ENCODE results near the gene NFIL3. TPM values are rescaled to one million over a fixed set of nuclear protein-coding genes. Genes with fewer than 3 reads are reported as not detected.

The NFIL3 gene
- total and polyA plus RNA-seq, 2 donors (not counting 1 experiment from before 2014, with no cell fraction given) = 2.7 to 14.3 TPM

DNA sequence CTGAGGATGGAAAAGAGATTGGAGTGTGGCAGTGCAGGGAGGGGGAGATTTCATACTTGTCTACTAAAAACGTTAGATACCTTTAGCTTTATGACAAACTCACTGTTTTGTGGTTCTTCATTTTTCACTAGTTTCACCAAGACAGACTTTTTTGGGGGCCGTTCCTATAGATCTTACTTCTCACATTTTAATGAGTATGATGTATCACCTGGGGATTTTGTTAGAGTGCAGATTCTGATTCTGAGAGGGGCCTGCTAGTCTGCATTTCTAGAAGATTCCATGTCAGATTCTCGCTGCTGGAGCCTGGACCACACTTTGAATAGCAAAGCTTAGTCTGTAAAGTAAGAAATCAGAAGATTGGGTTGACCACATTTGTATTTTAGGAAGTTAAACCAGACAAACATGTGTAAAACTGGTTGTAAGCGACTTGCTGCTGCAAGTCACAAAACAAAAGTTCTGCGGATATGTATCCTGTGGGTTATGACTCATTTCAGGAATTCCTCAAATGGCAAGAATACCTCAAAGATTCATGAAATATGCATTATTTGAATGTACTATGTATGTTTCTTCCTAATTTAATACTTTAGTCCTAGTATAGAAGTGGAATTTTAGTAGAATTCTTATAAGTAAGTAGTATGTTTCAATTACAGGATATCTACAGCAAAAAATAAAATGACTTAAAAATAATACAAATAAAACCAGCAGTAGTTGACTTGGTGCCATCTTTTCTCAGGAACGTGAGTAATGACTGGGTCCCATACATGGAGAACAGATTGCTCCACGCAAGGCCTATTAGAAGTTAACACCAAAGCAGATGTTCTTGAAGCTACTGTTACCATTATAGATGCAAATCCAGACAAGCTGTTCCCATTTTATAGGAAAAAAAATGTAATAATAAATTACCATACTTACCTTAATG, 27.8 kb downstream of the NFIL3 start:
- H3K4me2 ChIP-seq (replicated peaks; ENCODE audit: low read depth, low read length, poor library complexity, severe bottlenecking) = no peak overlapping the region
- H3K9ac ChIP-seq (ENCODE audit: low read length) = no peak overlapping the region
- no peaks in the 10 kb centered on the region for H4K20me1 ChIP-seq (ENCODE audit: control insufficient read depth, insufficient read depth, low read length, poor library complexity, severe bottlenecking)
- POLR2A ChIA-PET = no interaction called here
- no peak for ATAC-seq (ENCODE audit: low read depth)
- no peaks in the 10 kb centered on the region for H3K27me3 Mint-ChIP-seq
- CTCF ChIA-PET = interaction anchor here (0.7 kb wide), 1 partner anchor 221 kb away, joined by 3 read pairs; no protein-coding TSS in a partner anchor
- peaks cover 6% of the 10 kb centered on the region for H3K4me1 Mint-ChIP-seq
- H2AFZ ChIP-seq (ENCODE audit: insufficient read depth, low read depth, low read length, poor library complexity, severe bottlenecking) = peak overlapping the region; percentile 21
- no peak overlapping the region for H3K27ac Mint-ChIP-seq
- no peaks in the 10 kb centered on the region for H3K79me2 ChIP-seq (ENCODE audit: control insufficient read depth, insufficient read depth, low read length)
- DNase-seq = no peak
- no peaks in the 10 kb centered on the region for H3K4me1 ChIP-seq (ENCODE audit: control insufficient read depth in 2 of 2, insufficient read depth in 2 of 2, low read length in 2 of 2)
- H3K27me3 ChIP-seq (replicated peaks in 1 of 4; ENCODE audit: control extremely low read depth in 1 of 4, control insufficient read depth in 3 of 4, insufficient read depth in 4 of 4, low read length in 3 of 4) = no peaks in the 10 kb centered on the region
- intact Hi-C loops (cut with micrococcal nuclease) = no loop called here
- no peak overlapping the region for H3K4me3 Mint-ChIP-seq
- no peak overlapping the region for H3K27ac ChIP-seq (ENCODE audit: low read length in 2 of 2)
- no peak overlapping the region for H3K4me3 ChIP-seq (ENCODE audit: control extremely low read depth in 1 of 5, extremely low read depth in 1 of 5, insufficient read depth in 1 of 5, low read depth in 2 of 5, low read length in 4 of 5)
- H3K9me3 Mint-ChIP-seq (ENCODE audit: insufficient read depth) = no peaks in the 10 kb centered on the region
- H3K9me3 ChIP-seq (ENCODE audit: control extremely low read depth in 1 of 3, control insufficient read depth in 2 of 3, insufficient read depth in 1 of 3, low read length in 2 of 3) = no peaks in the 10 kb centered on the region
- TF ChIP-seq EZH2 (IDR thresholded peaks at IDR 0.05; ENCODE audit: borderline replicate concordance, insufficient read depth, low read depth, low read length, poor library complexity, severe bottlenecking) = no peak
- no peak for TF ChIP-seq CTCF (IDR thresholded peaks at IDR 0.05)
- 43% methylated on average over 1 of the region's 7 CpGs for WGBS (ENCODE audit: insufficient coverage)
- H3K36me3 ChIP-seq (replicated peaks in 1 of 2; ENCODE audit: control extremely low read depth in 1 of 2, control insufficient read depth in 1 of 2, extremely low read depth in 1 of 2, insufficient read depth in 2 of 2, low read length in 1 of 2) = no peaks in the 10 kb centered on the region

DNA sequence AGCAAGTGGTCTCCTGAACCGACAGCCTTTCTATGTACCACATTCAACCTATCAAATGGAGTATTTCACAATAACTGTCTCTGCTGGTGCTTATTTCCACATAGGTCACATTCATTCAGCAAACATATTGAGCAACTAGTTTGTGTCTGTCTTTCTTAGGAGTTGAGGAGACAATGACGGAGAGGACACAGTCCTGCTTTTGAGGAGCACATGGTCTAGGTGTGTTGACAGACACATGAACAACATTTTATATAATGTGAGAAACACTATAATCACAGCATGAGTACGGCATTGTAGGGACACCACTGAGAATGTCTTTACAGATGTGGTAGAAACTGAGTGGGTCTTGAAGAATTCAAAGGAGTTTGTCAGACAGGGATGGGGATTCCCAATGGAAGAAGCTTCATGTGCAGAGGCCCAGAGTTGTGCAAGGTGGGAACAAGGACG, 28.5 kb downstream of the NFIL3 start:
- DNase-seq = no peak
- Mint-ChIP-seq H3K27me3 (no peaks in the 10 kb centered on the region), H3K4me1 (peaks cover 6% of the 10 kb centered on the region), H3K27ac (no peak overlapping the region), H3K4me3 (no peak overlapping the region), H3K9me3 (ENCODE audit: insufficient read depth) (no peaks in the 10 kb centered on the region)
- Histone ChIP-seq H3K27ac (ENCODE audit: low read length in 2 of 2) (no peak overlapping the region), H3K9me3 (ENCODE audit: control extremely low read depth in 1 of 3, control insufficient read depth in 2 of 3, insufficient read depth in 1 of 3, low read length in 2 of 3) (no peaks in the 10 kb centered on the region), H2AFZ (ENCODE audit: insufficient read depth, low read depth, low read length, poor library complexity, severe bottlenecking) (no peak overlapping the region), H3K9ac (ENCODE audit: low read length) (no peak overlapping the region), H3K4me1 (ENCODE audit: control insufficient read depth in 2 of 2, insufficient read depth in 2 of 2, low read length in 2 of 2) (no peaks in the 10 kb centered on the region), H3K4me2 (replicated peaks; ENCODE audit: low read depth, low read length, poor library complexity, severe bottlenecking) (no peak overlapping the region), H3K4me3 (ENCODE audit: control extremely low read depth in 1 of 5, extremely low read depth in 1 of 5, insufficient read depth in 1 of 5, low read depth in 2 of 5, low read length in 4 of 5) (no peak overlapping the region), H3K36me3 (replicated peaks in 1 of 2; ENCODE audit: control extremely low read depth in 1 of 2, control insufficient read depth in 1 of 2, extremely low read depth in 1 of 2, insufficient read depth in 2 of 2, low read length in 1 of 2) (no peaks in the 10 kb centered on the region), H4K20me1 (ENCODE audit: control insufficient read depth, insufficient read depth, low read length, poor library complexity, severe bottlenecking) (no peaks in the 10 kb centered on the region), H3K27me3 (replicated peaks in 1 of 4; ENCODE audit: control extremely low read depth in 1 of 4, control insufficient read depth in 3 of 4, insufficient read depth in 4 of 4, low read length in 3 of 4) (no peaks in the 10 kb centered on the region), H3K79me2 (ENCODE audit: control insufficient read depth, insufficient read depth, low read length) (no peaks in the 10 kb centered on the region)
- intact Hi-C loops (cut with micrococcal nuclease) = no loop called here
- 86% methylated on average over 1 of the region's 4 CpGs for WGBS (ENCODE audit: insufficient coverage)
- ChIA-PET POLR2A (no interaction called here), CTCF (interaction anchor here (0.7 kb wide), 1 partner anchor 220 kb away, joined by 3 read pairs; no protein-coding TSS in a partner anchor)
- no peak for TF ChIP-seq EZH2 (IDR thresholded peaks at IDR 0.05; ENCODE audit: borderline replicate concordance, insufficient read depth, low read depth, low read length, poor library complexity, severe bottlenecking)
- TF ChIP-seq CTCF (IDR thresholded peaks at IDR 0.05) = no peak
- no peak for ATAC-seq (ENCODE audit: low read depth)
